Skeletal muscle tissue (tissue), 1 donor: ENCODE results near the gene CCDC142. TPM values are rescaled to one million over a fixed set of nuclear protein-coding genes. Genes with fewer than 3 reads are reported as not detected.

ENCODE experiments used
- total RNA-seq: library from RNA; depleted of rRNA; stranded (reverse); fragments of >200 nt; gene quantifications from one replicate; pipeline ENCODE4 v1.2.3, GENCODE V29; 2014

The CCDC142 gene
- total RNA-seq, 1 donor from 2014 or later, result 30.3 TPM

Other genes starting within 250 kb of the CCDC142 start
- 2.6 TPM for gene SLC4A5, start 139.6 kb downstream of the CCDC142 start, total RNA-seq
- 73.6 TPM for gene DCTN1, start 102.7 kb downstream of the CCDC142 start, total RNA-seq
- gene C2orf81, start 61.4 kb downstream of the CCDC142 start, total RNA-seq, result 0.52 TPM
- gene WDR54, start 61.3 kb downstream of the CCDC142 start, total RNA-seq, result 5.7 TPM
- 26.6 TPM for gene RTKN, start 41.1 kb downstream of the CCDC142 start, total RNA-seq
- gene INO80B, start 27.9 kb downstream of the CCDC142 start, total RNA-seq, result 12.5 TPM
- gene WBP1, start 24.6 kb downstream of the CCDC142 start, total RNA-seq, result 27.1 TPM
- 35.0 TPM for gene MOGS, start 17.6 kb downstream of the CCDC142 start, total RNA-seq
- gene MRPL53, start 10.3 kb downstream of the CCDC142 start, total RNA-seq, result 25.1 TPM
- gene TTC31, start 83 bp upstream of the CCDC142 start, total RNA-seq, result 4.2 TPM
- gene LBX2, start 16.6 kb upstream of the CCDC142 start, total RNA-seq, result not detected
- gene PCGF1, start 24.7 kb upstream of the CCDC142 start, total RNA-seq, result 6.8 TPM
- not detected for gene TLX2, start 31.5 kb upstream of the CCDC142 start, total RNA-seq
- not detected for gene DQX1, start 43.2 kb upstream of the CCDC142 start, total RNA-seq
- gene AUP1, start 46.7 kb upstream of the CCDC142 start, total RNA-seq, result 57.4 TPM
- 42.3 TPM for gene HTRA2, start 46.9 kb upstream of the CCDC142 start, total RNA-seq
- gene LOXL3, start 70.9 kb upstream of the CCDC142 start, total RNA-seq, result 8.4 TPM
- 12.0 TPM for gene DOK1, start 71.7 kb upstream of the CCDC142 start, total RNA-seq
- gene M1AP, start 165.3 kb upstream of the CCDC142 start, total RNA-seq, result not detected
- 1.6 TPM for gene SEMA4F, start 171.2 kb upstream of the CCDC142 start, total RNA-seq